ENCODE measurements around the gene CD38. TPM values are rescaled to one million over a fixed set of nuclear protein-coding genes. Genes with fewer than 3 reads are reported as not detected.
"Not testable (repeated sequence)": the region's sequence is repeated elsewhere in the genome, so short reads cannot be mapped to it uniquely, and the experiment has no call there.

Gene CD38
- total and polyA plus RNA-seq, 11 donors = 1.0 to 12.4 (median 2.8) TPM

DNA sequence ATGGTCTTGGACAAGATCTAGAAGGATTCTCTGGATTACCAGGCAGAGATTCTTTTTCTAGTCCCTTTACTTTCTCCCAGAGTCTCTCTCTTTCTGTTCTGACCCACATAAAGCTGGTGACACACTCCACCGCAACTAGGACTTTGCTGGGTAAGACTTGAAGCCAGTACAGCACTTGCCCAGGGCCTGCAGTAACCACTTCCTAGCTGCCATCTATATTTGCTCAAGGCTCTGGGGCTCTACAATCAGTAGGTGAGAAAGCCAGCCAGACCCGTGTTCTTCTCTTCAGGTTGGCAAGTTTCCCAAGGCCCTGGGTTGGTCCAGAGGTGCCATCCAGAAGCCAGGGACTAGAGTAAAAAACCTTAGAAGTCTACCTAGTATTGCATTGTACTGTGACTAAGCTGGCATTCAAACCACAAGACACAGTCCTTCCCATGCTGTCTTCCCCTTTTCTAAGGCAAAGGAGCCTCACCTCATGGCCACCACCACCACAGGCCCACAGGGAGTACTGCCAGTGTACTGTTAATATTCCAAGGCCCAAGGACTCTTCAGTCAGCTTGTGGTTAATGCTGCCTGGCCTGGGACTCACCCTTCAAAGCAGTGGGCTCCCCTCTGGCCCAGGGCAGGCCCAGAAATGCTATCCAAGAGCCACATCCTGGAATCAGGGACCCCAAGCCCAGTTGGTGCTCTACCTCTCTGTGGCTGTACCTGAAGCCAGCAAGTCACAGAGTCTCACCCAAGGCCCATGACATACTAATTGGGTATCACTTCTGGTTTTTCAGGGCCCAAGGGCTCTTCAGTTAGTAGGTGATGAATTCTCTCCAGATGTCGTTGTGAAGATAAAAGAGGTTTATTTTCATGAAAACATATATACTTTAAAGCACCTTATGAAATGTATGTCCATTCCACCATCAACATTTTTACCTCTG, 54.7 kb downstream of the CD38 start:
- H3K27ac ChIP-seq = peak overlapping the region in 3 of 12 donors; percentile 3 to 45 (median 26)
- intact Hi-C loops (cut with DNase I) = no loop called here

DNA sequence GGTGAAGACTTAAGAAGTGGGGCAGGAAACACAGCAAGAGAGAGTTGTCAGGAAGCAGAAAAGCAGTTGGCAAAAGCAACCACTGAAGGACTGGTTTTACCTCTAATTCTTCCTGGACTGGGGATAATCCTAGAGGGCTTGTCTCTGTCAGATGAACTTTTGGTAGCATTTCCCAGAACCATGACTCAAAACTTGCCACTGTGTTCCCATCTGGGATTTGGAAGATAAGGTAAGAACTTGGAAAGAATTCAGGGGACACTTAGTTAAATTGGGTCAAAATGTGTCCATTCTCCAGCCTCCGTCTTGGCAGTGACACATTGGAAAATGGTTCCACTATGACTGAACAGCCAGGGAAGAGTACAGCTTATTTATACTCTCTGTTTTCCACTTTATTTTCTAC, 55.7 kb downstream of the CD38 start:
- Histone ChIP-seq H3K27ac (peak overlapping the region in 6 of 12 donors; percentile 3 to 45 (median 22)), H3K36me3 (no peaks in the 10 kb centered on the region), H3K9me3 (peaks cover 0 to 15% (median 0%) of the 10 kb centered on the region in 12 donors), H3K27me3 (no peaks in the 10 kb centered on the region), H3K4me1 (peaks cover 0 to 6% (median 0%) of the 10 kb centered on the region in 12 donors), H3K4me3 (no peak overlapping the region)
- ATAC-seq (peak; percentile 29 to 86 (median 75)), DNase-seq (peak in 1 of 5 donors; percentile 9)
- WGBS, 4 donors = 73 to 83% (median 77%) methylated on average over 1 of the region's 1 CpG
- no peak for TF ChIP-seq CTCF (IDR thresholded peaks at IDR 0.05)
- no peak for TF ChIP-seq POLR2A (IDR thresholded peaks at IDR 0.05)
- intact Hi-C loops (cut with DNase I) = no loop called here

More for the DNA sequence above, 54.7 kb downstream of the CD38 start:
- DNase-seq (no peak), ATAC-seq (no peak)
- H3K27me3 ChIP-seq = no peaks in the 10 kb centered on the region
- no peak for TF ChIP-seq CTCF (IDR thresholded peaks at IDR 0.05)
- no peak for TF ChIP-seq POLR2A (IDR thresholded peaks at IDR 0.05)
- peaks cover 0 to 15% (median 0%) of the 10 kb centered on the region in 12 donors for H3K9me3 ChIP-seq
- H3K4me3 ChIP-seq = no peak overlapping the region
- H3K36me3 ChIP-seq = no peaks in the 10 kb centered on the region
- H3K4me1 ChIP-seq = peaks cover 0 to 6% (median 0%) of the 10 kb centered on the region in 12 donors
- 89 to 91% (median 90%) methylated on average over 3 of the region's 3 CpGs for WGBS, 4 donors

GRCh38 chr4:15836362-15836761, 58.2 kb downstream of the CD38 start:
- H3K4me3 ChIP-seq = no peak overlapping the region
- TF ChIP-seq POLR2A (IDR thresholded peaks at IDR 0.05) (no peak), CTCF (IDR thresholded peaks at IDR 0.05) (no peak)

DNA sequence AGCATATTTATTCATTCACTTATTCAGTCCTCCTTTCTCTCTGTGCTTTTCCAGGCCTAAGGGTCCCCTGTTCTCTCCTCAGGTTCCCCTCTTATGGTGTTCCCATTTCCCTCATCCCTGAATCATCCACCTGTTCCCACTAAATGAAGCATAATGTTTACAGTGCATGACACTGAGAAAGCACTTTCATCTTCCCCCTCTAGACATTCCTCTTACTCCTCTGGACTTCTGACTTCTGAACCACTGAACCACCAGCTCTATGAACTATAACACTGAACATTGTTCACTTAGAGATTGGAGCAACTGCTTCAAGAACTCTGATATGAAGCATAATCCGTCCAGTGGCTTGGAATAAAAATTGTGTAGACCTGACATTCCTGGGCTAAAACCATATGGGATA, 59.5 kb downstream of the CD38 start:
- Histone ChIP-seq H3K27me3 (no peaks in the 10 kb centered on the region), H3K36me3 (peaks cover 0 to 8% (median 0%) of the 10 kb centered on the region in 9 donors), H3K9me3 (no peaks in the 10 kb centered on the region), H3K4me1 (peaks cover 0 to 6% (median 0%) of the 10 kb centered on the region in 12 donors), H3K4me3 (no peak overlapping the region), H3K27ac (no peak overlapping the region)
- intact Hi-C loops (cut with DNase I) = no loop called here
- TF ChIP-seq CTCF (IDR thresholded peaks at IDR 0.05) = no peak
- no peak for TF ChIP-seq POLR2A (IDR thresholded peaks at IDR 0.05)
- ATAC-seq = no peak
- WGBS, 4 donors = 86 to 90% (median 89%) methylated on average over 1 of the region's 1 CpG
- no peak for DNase-seq

More at GRCh38 chr4:15836362-15836761, 58.2 kb downstream of the CD38 start:
- Histone ChIP-seq H3K9me3 (peaks cover 0 to 6% (median 0%) of the 10 kb centered on the region in 12 donors), H3K4me1 (peaks cover 0 to 6% (median 0%) of the 10 kb centered on the region in 12 donors), H3K27ac (no peak overlapping the region), H3K36me3 (peaks cover 0 to 8% (median 0%) of the 10 kb centered on the region in 9 donors), H3K27me3 (no peaks in the 10 kb centered on the region)
- intact Hi-C loops (cut with DNase I) = no loop called here
- ATAC-seq (no peak), DNase-seq (no peak)

- H3K27me3 ChIP-seq; ATAC-seq; H3K27ac ChIP-seq; intact Hi-C loops (cut with DNase I); DNase-seq; H3K4me3 ChIP-seq; H3K4me1 ChIP-seq; H3K36me3 ChIP-seq; H3K9me3 ChIP-seq: not testable (repeated sequence)
- WGBS, 4 donors = 89 to 95% (median 93%) methylated on average over 9 to 10 of the region's 16 CpGs
Measured at GRCh38 chr4:15841194-15841730, 63.1 kb downstream of the CD38 start.

All from heart left ventricle (tissue), 16 donors.